A549 (cell line): Measurements from ENCODE around the gene TRIM26. TPM values are rescaled to one million over a fixed set of nuclear protein-coding genes. Genes with fewer than 3 reads are reported as not detected.

Experiments used
- ATAC-seq, 2 experiments: fragments of 200-7000 bp in 1 of 2; fragments of >200 bp in 1 of 2; cut with Nextera tagmentation in 1 of 2; cut with Tn5 transposase in 1 of 2; 3 replicates each; pipeline versions ENCODE4 v1.8.0 to v1.9.1; 2018 to 2020; ENCODE audit warnings: mild to moderate bottlenecking in 1 of 2, moderate library complexity in 1 of 2
- CTCF ChIA-PET: fragments of 300-600 bp; sonication (Branson Sonifier 250); formaldehyde crosslinking; extraction: SDS; loops from one replicate; lab custom pipeline; 2021; ENCODE audit warnings: antibody characterized with exemption, inconsistent platforms; lab: Yijun Ruan, JAX
- POLR2A ChIA-PET: fragments of 350-600 bp; formaldehyde crosslinking; extraction: SDS; loops from one replicate; lab custom pipeline; 2021; ENCODE audit warnings: antibody characterized with exemption, inconsistent platforms; lab: Yijun Ruan, JAX
- DNase-seq, 2 experiments: peaks; one replicate each; pipeline versions ENCODE4 v3.0.0 to v3.0.0-alpha.2; 2011 to 2016; ENCODE audit warnings: low read depth in 1 of 2, low spot score in 1 of 2
- FAIRE-seq: peaks from 2 replicates; lab custom pipeline; 2011; peaks lifted over from hg19 to GRCh38; lab: Jason Lieb, UNC
- H3K27ac ChIP-seq, 2 experiments: fragments of >200 bp; sonication (Bioruptor Twin); formaldehyde crosslinking; 3 replicates each; pipeline ENCODE4 v1.5.1; 2016 to 2017
- H3K4me1 ChIP-seq: fragments of >200 bp; sonication (Bioruptor Twin); formaldehyde crosslinking; 3 replicates; pipeline ENCODE4 v1.6.1; 2016
- H3K4me2 ChIP-seq: fragments of >200 bp; sonication (Bioruptor Twin); formaldehyde crosslinking; 3 replicates; pipeline ENCODE4 v1.6.1; 2016
- H3K4me3 ChIP-seq: fragments of >200 bp; sonication (Bioruptor Twin); formaldehyde crosslinking; 3 replicates; pipeline ENCODE4 v1.5.1; 2016
- H3K9me3 ChIP-seq: fragments of >200 bp; sonication (Bioruptor Twin); formaldehyde crosslinking; 3 replicates; pipeline ENCODE4 v1.6.1; 2016
- ATOH8 ChIP-seq: fragments of 250-450 bp; sonication (Bioruptor Pico); IDR thresholded peaks from 2 replicates; pipeline ENCODE4 v1.5.0; 2020; ENCODE audit warnings: low read depth, mild to moderate bottlenecking, moderate library complexity
- BHLHE40 ChIP-seq: IDR thresholded peaks from 2 replicates; pipeline ENCODE4 v1.6.1; 2012; ENCODE audit warnings: low read depth, low read length, inconsistent platforms
- CEBPB ChIP-seq, 2 experiments: fragments of >200 bp in 1 of 2; sonication (Bioruptor Twin) in 1 of 2; formaldehyde crosslinking in 1 of 2; IDR thresholded peaks; 2 replicates each; pipeline ENCODE4 v1.6.1; 2012 to 2016
- EHMT2 ChIP-seq: fragments of 200-600 bp; sonication (generic); IDR thresholded peaks from 2 replicates; pipeline ENCODE4 v1.6.1; 2016; ENCODE audit warnings: antibody characterized with exemption, low read depth, mild to moderate bottlenecking, moderate library complexity
- EP300 ChIP-seq, 2 experiments: fragments of >200 bp; sonication (Bioruptor Twin); formaldehyde crosslinking; IDR thresholded peaks; 2 replicates in 1 of 2; 3 replicates in 1 of 2; pipeline ENCODE4 v1.6.1; 2016 to 2017
- FOSB ChIP-seq: fragments of 250-450 bp; sonication (Bioruptor Pico); IDR thresholded peaks from 2 replicates; pipeline ENCODE4 v1.5.0; 2020; ENCODE audit warnings: mild to moderate bottlenecking, moderate library complexity
- GATA3 ChIP-seq: IDR thresholded peaks from 2 replicates; pipeline ENCODE4 v1.6.1; 2012; ENCODE audit warnings: borderline replicate concordance
- HDAC2 ChIP-seq: fragments of 200-600 bp; sonication (generic); IDR thresholded peaks from 2 replicates; pipeline ENCODE4 v1.6.1; 2016
- HES2 ChIP-seq: fragments of >200 bp; sonication (Bioruptor Twin); formaldehyde crosslinking; IDR thresholded peaks from 2 replicates; pipeline ENCODE4 v1.6.1; 2016
- JUN ChIP-seq, 2 experiments: fragments of >200 bp; sonication (Bioruptor Twin); formaldehyde crosslinking; IDR thresholded peaks; 2 replicates in 1 of 2; 3 replicates in 1 of 2; pipeline ENCODE4 v1.6.1; 2016 to 2017
- KDM1A ChIP-seq: fragments of 200-600 bp; sonication (generic); IDR thresholded peaks from 2 replicates; pipeline ENCODE4 v1.6.1; 2016; ENCODE audit warnings: low read depth, mild to moderate bottlenecking
- KDM5A ChIP-seq: fragments of 200-600 bp; sonication (generic); IDR thresholded peaks from 2 replicates; pipeline ENCODE4 v1.6.1; 2016; ENCODE audit warnings: antibody characterized with exemption, mild to moderate bottlenecking
- MAX ChIP-seq: IDR thresholded peaks from 2 replicates; pipeline ENCODE4 v1.6.1; 2012
- NPAS2 ChIP-seq: fragments of 250-450 bp; sonication (Bioruptor Pico); IDR thresholded peaks from 2 replicates; pipeline ENCODE4 v1.8.0; 2022; ENCODE audit warnings: mild to moderate bottlenecking, moderate library complexity, borderline replicate concordance
- PHF8 ChIP-seq: fragments of 200-600 bp; sonication (generic); IDR thresholded peaks from 2 replicates; pipeline ENCODE4 v1.6.1; 2016; ENCODE audit warnings: low read depth, mild to moderate bottlenecking, antibody characterized with exemption, moderate library complexity, borderline replicate concordance
- RAD21 ChIP-seq, 2 experiments: fragments of >200 bp in 1 of 2; sonication (Bioruptor Twin) in 1 of 2; formaldehyde crosslinking in 1 of 2; IDR thresholded peaks in 1 of 2; conservative IDR thresholded peaks in 1 of 2; 2 replicates in 1 of 2; 3 replicates in 1 of 2; pipeline ENCODE4 v1.6.1; 2012 to 2018; ENCODE audit warnings: inconsistent platforms in 1 of 2
- RARB ChIP-seq: fragments of 250-450 bp; sonication (Bioruptor Pico); IDR thresholded peaks from 2 replicates; pipeline ENCODE4 v1.8.0; 2021; ENCODE audit warnings: mild to moderate bottlenecking, moderate library complexity
- RCOR1 ChIP-seq: fragments of 150-350 bp; IDR thresholded peaks from 2 replicates; pipeline ENCODE4 v1.6.1; 2014; ENCODE audit warnings: antibody characterized with exemption, low read length, low read depth
- RNF2 ChIP-seq: fragments of 200-600 bp; sonication (generic); IDR thresholded peaks from 2 replicates; pipeline ENCODE4 v1.6.1; 2016; ENCODE audit warnings: low read depth, mild to moderate bottlenecking, antibody characterized with exemption, moderate library complexity, borderline replicate concordance
- TFCP2L1 ChIP-seq: fragments of 250-450 bp; sonication (Bioruptor Pico); IDR thresholded peaks from 2 replicates; pipeline ENCODE4 v1.5.0; 2021; ENCODE audit warnings: mild to moderate bottlenecking
- ZC3H11A ChIP-seq: fragments of 450-650 bp; IDR thresholded peaks from 2 replicates; pipeline ENCODE4 v1.6.1; 2014; ENCODE audit warnings: antibody characterized with exemption, mild to moderate bottlenecking
- ZNF302 ChIP-seq: fragments of 250-450 bp; sonication (Bioruptor Pico); IDR thresholded peaks from 2 replicates; pipeline ENCODE4 v1.9.0; 2021; ENCODE audit warnings: inconsistent platforms, mild to moderate bottlenecking, moderate library complexity
- ZSCAN20 ChIP-seq: fragments of 250-450 bp; sonication (Bioruptor Pico); IDR thresholded peaks from 2 replicates; pipeline ENCODE4 v1.8.0; 2022; ENCODE audit warnings: mild to moderate bottlenecking, moderate library complexity
- WGBS: methylation state at CpG from one replicate; pipeline ENCODE4 v1.1.6; 2017; ENCODE audit errors: missing lambda C conversion rate; 5-methylcytosine and 5-hydroxymethylcytosine counted together
- polyA plus RNA-seq, 4 experiments: library from polyadenylated mRNA; depleted of rRNA in 3 of 4; stranded (reverse); fragments of >200 nt; fragmentation: RNase III in 1 of 4; extraction: RNeasy Plus Mini Kit Qiagen cat#74134 plus additional on column Dnase treatment in 1 of 4; gene quantifications; 2 replicates in 3 of 4; 3 replicates in 1 of 4; pipeline ENCODE4 v1.2.3, GENCODE V29; 2011 to 2017
- TF ChIP-seq, protein P1 (sequence below): fragments of 450-650 bp; IDR thresholded peaks from 2 replicates; pipeline ENCODE4 v1.6.1; 2014; ENCODE audit warnings: antibody characterized with exemption
- TF ChIP-seq, protein P2 (sequence below): fragments of 200-600 bp; sonication (generic); IDR thresholded peaks from 2 replicates; pipeline ENCODE4 v1.6.1; 2016; ENCODE audit warnings: antibody characterized with exemption, mild to moderate bottlenecking, moderate library complexity

Gene TRIM26
- polyA plus RNA-seq, 2 of the 4 experiments (the other 2 are of a cell fraction) = 30.4 TPM

GRCh38 chr6:30160008-30160784, 53.0 kb downstream of the TRIM26 start:
- WGBS = 76% methylated on average over 10 of the region's 17 CpGs
- no peak for DNase-seq
- Histone ChIP-seq H3K4me2 (no peak overlapping the region), H3K9me3 (no peaks in the 10 kb centered on the region), H3K27ac (no peak overlapping the region), H3K4me1 (peaks cover 21% of the 10 kb centered on the region), H3K4me3 (no peak overlapping the region)
- ATAC-seq = no peak
- CTCF ChIA-PET = no interaction called here
- POLR2A ChIA-PET = no interaction called here
- TF ChIP-seq RCOR1 (no peak), RARB (CRISPR knock-in tag) (no peak), MAX (no peak), RNF2 (no peak), GATA3 (no peak), HDAC2 (no peak), FOSB (CRISPR knock-in tag) (no peak), JUN (IDR thresholded peaks at IDR 0.05) (no peak), ZNF302 (CRISPR knock-in tag) (no peak), TFCP2L1 (CRISPR knock-in tag) (no peak), RAD21 (conservative IDR thresholded peaks at IDR 0.05 in 1 of 2, IDR thresholded peaks at IDR 0.05 in 1 of 2) (no peak)
- FAIRE-seq = no peak

DNA sequence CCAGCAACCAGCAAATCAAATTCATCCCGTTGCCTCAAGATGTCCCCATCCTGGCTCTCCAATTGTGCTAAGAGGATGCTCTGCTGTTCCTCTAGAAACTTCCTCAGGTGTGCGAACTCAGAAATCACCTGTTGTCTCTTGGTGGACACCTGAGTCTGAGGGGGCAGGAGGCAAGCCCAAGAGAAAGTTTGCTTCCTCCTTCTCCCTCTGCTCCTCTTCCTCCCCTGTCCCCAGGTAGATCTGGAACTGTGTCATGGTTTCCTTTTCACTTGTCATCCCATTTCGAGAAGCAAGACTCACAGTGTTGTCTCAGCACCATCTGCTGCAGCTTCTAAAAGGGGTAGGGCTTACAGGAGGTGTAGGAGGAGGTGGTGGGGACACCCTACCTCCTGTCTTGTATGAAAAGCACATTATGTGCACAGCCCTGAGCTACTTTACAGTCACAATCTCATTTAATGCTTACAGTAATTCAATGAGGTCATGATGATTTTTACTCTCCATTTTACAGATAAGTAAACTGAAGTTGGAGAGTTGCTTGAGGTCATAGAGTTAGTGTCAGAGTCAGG, 54.6 kb downstream of the TRIM26 start:
- Histone ChIP-seq H3K9me3 (no peaks in the 10 kb centered on the region), H3K4me2 (no peak overlapping the region), H3K27ac (no peak overlapping the region), H3K4me1 (peaks cover 32% of the 10 kb centered on the region), H3K4me3 (no peak overlapping the region)
- ATAC-seq (no peak), FAIRE-seq (no peak), DNase-seq (no peak)
- WGBS = 48% methylated on average over 3 of the region's 3 CpGs
- TF ChIP-seq, protein P1, sequence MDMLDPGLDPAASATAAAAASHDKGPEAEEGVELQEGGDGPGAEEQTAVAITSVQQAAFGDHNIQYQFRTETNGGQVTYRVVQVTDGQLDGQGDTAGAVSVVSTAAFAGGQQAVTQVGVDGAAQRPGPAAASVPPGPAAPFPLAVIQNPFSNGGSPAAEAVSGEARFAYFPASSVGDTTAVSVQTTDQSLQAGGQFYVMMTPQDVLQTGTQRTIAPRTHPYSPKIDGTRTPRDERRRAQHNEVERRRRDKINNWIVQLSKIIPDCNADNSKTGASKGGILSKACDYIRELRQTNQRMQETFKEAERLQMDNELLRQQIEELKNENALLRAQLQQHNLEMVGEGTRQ = no peak
- TF ChIP-seq CEBPB (IDR thresholded peaks at IDR 0.05) (no peak), ZNF302 (CRISPR knock-in tag) (no peak), ATOH8 (CRISPR knock-in tag) (no peak), PHF8 (no peak), HES2 (no peak), RARB (CRISPR knock-in tag) (no peak), ZC3H11A (no peak), EP300 (IDR thresholded peaks at IDR 0.05) (no peak)
- ChIA-PET CTCF (interaction anchor here (1.0 to 1.6 kb wide), 3 partner anchors 23 to 57 kb away, joined by 3 to 5 read pairs (median 4); no protein-coding TSS in a partner anchor), POLR2A (no interaction called here)

GRCh38 chr6:30157999-30158398, 55.2 kb downstream of the TRIM26 start:
- no peak overlapping the region for H3K4me2 ChIP-seq
- H3K4me1 ChIP-seq = peaks cover 29% of the 10 kb centered on the region
- 75% methylated on average over 2 of the region's 2 CpGs for WGBS
- ATAC-seq (no peak), FAIRE-seq (no peak), DNase-seq (no peak)
- no peak overlapping the region for H3K4me3 ChIP-seq
- POLR2A ChIA-PET = no interaction called here
- no peak overlapping the region for H3K27ac ChIP-seq
- no peaks in the 10 kb centered on the region for H3K9me3 ChIP-seq
- CTCF ChIA-PET = interaction anchor here (1.0 to 1.6 kb wide), 3 partner anchors 23 to 56 kb away, joined by 3 to 5 read pairs (median 4); no protein-coding TSS in a partner anchor
- no peak for TF ChIP-seq RARB (CRISPR knock-in tag)
- TF ChIP-seq KDM5A = no peak
- no peak for TF ChIP-seq HDAC2
- TF ChIP-seq RNF2 = no peak
- no peak for TF ChIP-seq ZSCAN20
- TF ChIP-seq ATOH8 (CRISPR knock-in tag) = no peak
- no peak for TF ChIP-seq EHMT2
- TF ChIP-seq BHLHE40 = no peak
- no peak for TF ChIP-seq KDM1A
- no peak for TF ChIP-seq CEBPB (IDR thresholded peaks at IDR 0.05)
- TF ChIP-seq, protein P2, sequence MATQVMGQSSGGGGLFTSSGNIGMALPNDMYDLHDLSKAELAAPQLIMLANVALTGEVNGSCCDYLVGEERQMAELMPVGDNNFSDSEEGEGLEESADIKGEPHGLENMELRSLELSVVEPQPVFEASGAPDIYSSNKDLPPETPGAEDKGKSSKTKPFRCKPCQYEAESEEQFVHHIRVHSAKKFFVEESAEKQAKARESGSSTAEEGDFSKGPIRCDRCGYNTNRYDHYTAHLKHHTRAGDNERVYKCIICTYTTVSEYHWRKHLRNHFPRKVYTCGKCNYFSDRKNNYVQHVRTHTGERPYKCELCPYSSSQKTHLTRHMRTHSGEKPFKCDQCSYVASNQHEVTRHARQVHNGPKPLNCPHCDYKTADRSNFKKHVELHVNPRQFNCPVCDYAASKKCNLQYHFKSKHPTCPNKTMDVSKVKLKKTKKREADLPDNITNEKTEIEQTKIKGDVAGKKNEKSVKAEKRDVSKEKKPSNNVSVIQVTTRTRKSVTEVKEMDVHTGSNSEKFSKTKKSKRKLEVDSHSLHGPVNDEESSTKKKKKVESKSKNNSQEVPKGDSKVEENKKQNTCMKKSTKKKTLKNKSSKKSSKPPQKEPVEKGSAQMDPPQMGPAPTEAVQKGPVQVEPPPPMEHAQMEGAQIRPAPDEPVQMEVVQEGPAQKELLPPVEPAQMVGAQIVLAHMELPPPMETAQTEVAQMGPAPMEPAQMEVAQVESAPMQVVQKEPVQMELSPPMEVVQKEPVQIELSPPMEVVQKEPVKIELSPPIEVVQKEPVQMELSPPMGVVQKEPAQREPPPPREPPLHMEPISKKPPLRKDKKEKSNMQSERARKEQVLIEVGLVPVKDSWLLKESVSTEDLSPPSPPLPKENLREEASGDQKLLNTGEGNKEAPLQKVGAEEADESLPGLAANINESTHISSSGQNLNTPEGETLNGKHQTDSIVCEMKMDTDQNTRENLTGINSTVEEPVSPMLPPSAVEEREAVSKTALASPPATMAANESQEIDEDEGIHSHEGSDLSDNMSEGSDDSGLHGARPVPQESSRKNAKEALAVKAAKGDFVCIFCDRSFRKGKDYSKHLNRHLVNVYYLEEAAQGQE = no peak
- no peak for TF ChIP-seq MAX
- TF ChIP-seq NPAS2 (CRISPR knock-in tag) = no peak
